Endometrium (tissue), 2 donors: ENCODE measurements around the gene ERI3.
A peak's percentile ranks its signal among the peaks of the same experiment; 100 is the strongest.

Experiments
- FAIRE-seq: peaks from 2 replicates; lab custom pipeline; 2012; peaks lifted over from hg19 to GRCh38; lab: Jason Lieb, UNC
- donor health status: control.
- donor health status: control.

The ERI3 gene, protein sequence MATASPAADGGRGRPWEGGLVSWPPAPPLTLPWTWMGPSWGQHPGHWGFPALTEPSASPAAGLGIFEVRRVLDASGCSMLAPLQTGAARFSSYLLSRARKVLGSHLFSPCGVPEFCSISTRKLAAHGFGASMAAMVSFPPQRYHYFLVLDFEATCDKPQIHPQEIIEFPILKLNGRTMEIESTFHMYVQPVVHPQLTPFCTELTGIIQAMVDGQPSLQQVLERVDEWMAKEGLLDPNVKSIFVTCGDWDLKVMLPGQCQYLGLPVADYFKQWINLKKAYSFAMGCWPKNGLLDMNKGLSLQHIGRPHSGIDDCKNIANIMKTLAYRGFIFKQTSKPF

DNA sequence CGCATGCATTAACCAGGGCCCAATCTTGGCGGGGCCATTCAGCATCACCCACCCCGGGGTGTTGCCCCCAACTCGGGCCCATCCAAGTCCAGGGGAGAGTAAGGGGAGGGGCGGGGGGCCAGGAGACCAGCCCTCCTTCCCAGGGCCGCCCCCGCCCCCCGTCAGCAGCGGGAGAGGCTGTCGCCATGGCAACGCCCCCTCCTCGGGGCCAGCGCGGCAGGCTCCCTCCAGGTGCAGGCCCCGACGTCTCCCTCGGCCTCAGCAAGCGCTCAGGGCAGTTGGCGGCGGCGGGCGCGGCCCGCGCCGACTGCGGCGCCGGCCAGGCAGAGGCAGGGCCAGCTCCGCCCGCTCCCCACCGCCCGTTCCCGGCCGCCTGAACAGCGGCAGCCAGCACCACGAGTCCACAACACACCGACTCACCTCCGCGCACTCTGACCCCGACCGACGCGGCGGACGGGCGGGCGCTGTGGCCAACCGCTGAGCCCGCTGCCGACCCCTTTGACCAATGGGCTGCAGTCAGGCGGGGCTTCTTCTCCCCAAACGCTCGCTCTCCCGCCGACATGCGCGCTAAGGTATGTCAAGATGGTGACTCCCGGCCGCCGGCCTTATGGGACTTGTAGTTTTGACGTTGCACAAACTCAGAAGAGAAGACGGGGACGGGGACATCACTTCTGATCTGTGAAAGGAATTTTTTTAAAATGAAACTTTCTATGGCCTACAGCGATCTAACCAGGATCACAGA, at the start of gene ERI3:
Gene ERI3 (minus strand): TSS at position 418 of the 742 bp plus-strand sequence. CDS start 231 bp downstream, at position 187.
- FAIRE-seq = peak; percentile 97

DNA sequence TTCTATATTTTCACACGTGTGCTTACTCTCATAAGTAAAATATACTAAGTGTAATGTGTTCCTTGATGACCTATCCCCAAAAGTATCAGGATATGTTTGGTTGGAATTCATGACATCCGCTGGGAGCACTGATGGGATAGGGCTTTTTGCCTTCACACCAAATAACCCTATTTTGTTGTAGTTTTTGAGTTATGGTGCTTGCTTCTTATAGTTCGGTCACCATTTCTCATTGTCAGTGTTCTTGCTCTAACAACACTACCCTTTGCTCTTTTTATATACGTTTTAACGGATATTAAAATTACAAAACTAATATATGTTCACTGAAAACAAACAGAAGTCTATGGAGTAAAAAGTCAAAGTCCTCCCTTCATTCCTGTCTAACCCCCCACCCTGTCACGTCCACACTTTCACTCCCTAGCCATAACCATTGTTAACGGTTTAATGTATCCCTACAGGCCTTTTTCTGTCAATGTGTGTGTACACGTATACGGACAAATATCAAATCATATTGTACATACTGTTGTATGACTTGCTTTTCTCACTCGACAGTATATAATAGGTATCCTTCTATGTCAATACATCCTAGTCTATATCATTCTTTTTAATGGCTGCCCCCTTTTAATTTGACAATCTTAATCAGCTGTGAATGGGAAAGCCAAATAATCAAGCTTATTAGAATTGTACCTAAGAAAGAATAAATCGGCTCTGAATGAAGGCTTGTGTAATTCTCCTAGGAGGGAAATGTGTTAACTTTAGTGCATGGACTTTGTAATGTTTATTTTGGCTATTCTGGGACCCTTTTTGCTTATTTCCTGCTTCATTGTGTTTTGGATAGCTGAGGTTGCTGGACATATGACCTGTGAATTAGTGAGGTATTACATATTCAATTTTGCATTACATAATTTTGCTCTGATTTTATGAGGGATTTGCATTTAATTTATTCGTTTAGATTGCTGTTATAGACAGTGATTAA, 46.5 kb upstream of the ERI3 start:
- FAIRE-seq = no peak

DNA sequence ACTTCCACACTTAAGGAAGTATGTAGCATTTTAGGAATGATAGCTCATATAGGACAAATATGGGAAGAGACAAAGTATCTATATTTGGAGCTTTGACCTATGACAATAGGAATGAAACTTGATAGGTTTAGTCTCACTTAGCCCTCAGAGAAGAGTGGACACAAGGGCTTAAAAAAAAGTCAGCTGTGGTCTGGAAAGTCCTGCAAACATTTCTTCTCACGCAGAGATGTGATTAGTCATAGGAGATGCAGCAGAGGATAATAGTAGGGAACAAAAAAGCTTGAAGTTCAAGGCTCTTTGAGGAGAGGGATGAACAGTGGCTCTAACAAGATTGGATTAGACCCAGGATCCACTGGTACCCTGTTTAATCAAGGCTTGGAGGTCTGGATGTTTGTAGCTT, 35.2 kb upstream of the ERI3 start:
- no peak for FAIRE-seq

DNA sequence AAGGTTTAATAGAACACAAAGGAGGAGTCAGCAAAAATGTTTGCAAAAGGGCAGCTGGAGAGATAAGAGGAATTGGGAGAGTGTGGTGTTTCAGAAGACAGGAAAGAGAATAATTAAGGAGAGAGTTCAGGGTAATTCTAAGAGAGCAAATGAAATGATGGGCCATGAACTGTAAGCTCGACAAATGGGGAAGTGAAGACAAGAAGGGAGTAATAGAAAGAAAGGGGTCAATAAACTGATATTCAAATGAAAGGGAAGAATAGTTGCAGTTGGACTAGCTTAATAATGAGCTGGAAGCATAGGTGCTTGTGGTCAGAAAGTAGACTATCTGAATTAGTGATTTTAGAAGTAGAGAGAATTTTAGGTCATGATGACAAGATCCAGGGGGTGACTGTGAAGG, 34.4 kb upstream of the ERI3 start:
- no peak for FAIRE-seq

DNA sequence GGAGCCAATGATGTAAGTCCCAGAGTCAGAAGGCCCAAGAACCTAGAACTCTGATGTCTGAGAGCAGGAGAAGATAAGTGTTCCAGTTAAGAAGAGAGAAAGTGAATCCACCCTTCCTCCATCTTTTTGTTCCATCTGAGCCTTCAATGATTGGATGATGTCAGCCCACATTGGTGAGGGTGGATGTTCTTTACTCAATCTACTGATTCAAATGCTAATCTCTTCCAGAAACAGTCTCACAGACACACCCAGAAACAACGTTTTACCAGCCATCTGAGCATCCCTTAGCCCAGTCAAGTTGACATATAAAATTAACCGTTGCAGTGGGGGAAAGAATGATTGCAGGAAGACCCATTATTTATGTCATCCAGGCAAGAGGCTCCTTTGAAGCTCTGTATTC, 33.5 kb upstream of the ERI3 start:
- no peak for FAIRE-seq

DNA sequence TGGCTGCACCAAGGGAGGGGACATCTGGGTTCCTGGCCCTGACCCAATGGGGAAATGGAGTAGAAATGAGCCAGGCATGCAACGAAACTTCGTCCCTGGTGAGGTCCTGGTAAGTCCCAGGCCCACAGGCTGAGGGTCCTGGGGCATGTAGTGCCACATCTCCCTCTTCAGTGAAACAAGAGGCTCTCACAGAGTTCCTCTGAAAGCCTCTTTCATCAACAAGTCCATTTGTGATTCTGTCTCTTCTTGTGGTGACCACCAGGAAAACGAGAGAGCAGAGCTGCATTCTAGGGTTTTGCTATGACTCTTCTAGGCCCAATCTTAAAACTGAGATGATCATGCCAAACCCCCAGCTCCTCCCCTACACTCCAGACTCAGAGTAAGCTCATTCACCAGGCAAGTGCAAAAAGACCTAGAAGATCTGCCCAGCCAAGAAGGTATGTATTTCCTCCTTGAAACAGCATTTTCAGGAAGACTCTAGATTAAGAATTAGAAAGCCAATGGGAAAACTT, 25.7 kb upstream of the ERI3 start:
- FAIRE-seq = no peak

DNA sequence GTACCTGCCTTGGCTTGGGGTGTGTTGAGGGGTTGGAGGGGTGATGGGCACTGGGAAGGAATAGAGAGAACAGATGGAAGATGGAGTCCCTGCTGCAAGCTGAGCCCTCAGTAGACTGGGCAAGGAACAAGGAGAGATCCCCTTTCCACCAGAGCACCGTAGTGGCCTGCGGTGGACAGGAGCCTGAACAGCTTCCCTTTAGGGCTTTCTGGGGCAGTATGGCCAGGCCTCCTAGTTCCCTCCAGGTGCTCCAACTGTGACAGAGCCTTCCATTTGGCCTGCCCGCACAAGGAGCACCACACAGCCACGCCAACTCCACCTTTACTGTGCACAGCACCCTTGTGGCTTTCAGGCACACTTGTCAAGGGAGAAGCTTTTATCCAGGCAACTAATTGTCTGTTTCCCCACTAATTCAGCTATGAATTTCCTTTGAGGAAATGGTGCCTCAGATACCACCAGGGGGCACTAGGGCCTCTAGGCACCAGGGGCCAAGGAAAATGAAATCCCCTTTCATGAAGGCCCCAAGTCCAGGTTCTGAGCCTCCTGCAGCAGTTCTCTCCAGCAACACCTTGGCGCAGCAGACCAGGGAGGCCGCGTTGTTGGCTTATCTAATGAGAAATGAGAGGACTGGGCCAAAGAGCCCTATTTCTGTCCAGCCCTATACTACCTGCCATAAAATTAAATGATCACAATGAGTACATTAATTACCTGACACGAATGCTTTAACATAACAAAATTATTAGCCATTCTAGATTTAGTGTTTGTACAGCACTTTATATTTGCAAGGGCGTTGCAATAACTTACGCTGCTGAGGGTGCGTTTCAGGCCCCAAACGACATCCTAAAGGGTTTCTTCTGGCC, 23.1 kb upstream of the ERI3 start:
- FAIRE-seq = no peak

DNA sequence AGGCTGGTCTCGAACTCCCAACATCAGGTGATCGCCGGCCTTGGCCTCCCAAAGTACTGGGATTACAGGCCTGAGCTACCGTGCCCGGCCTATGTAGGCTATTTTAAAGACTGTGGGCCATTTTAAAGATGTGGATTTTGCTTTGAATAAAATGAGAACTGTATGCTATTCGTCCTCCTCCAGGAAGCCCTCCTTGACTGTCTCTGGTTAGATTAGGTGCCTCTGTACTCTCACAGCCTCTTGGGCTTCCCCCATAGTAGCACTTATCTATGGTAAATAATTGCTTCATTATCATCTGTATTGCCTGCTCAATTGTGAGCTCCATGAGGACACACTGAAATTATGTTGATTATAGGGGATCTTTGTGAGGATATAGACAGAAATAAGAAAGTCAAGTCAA, 20.5 kb upstream of the ERI3 start:
- FAIRE-seq = no peak

DNA sequence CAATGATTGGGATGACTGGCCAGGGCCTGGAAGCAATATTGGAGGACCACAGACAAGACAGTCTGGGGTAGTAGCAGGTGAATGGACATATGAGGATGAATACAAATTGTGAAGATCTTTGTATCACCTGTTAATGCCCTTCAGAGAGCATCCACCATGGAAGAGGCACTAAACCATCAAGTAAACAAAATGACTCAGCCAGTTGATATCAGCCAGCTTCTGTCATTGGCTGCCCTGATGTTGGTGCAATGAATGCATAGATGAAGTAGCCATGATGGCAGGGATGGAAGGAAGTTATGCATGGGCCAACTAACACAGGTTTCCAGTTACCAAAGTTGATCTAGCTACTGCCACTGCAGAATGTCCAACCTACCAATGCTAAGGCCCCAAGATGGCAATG, 16.1 kb upstream of the ERI3 start:
- FAIRE-seq = no peak

DNA sequence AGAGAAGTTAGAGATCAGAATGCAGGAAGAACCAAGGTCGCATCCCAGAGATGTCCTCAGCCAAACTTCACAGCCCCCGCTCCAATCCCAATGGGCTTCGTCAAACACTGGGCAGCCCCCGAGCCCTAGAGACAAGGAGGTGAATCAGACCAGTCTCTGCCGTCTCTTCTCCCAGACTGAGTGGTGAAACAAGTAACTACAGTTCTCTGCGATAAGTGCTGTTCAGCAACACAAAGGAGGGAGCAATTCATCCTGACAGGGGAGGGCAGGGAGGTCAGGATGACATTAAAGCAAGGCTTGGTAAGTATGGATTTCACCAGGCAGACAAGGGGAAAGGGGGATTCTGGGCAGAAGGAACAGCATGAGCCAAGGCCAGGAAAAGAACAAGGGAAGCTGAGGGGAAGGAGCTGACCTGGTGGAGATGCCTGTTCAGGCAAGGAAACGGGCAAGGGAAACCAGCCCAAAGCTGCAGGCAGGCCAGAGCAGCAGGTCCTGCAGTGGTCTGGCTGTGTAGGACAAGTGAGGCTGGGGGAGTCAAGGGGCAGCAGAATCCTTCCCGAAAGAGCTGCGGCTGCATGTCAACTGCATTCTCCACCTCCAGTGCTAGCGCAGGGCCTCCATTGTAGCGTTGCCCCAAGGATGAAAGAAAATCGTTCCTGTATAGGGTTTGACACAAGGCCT, 13.6 kb upstream of the ERI3 start:
- FAIRE-seq = no peak

DNA sequence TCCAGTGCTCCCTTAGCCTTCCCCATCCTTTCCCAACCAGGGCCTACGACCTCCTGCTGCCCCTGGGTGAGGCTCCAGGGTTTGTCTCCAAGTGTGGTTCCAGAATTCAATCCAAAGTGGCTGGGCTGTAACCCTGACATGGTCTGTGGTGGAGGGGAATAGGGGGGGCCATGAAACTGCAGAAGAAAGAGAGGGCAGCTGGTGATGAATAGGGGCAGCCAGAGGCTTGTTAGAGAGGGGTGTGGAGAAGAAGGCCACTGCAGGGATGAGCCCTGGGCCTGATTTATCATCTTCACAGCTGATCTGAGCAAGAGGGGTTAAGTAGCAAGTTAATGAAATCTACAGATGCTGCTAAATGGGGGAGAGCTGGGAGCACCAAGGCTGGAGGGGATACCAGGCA, 12.9 kb upstream of the ERI3 start:
- FAIRE-seq = no peak

DNA sequence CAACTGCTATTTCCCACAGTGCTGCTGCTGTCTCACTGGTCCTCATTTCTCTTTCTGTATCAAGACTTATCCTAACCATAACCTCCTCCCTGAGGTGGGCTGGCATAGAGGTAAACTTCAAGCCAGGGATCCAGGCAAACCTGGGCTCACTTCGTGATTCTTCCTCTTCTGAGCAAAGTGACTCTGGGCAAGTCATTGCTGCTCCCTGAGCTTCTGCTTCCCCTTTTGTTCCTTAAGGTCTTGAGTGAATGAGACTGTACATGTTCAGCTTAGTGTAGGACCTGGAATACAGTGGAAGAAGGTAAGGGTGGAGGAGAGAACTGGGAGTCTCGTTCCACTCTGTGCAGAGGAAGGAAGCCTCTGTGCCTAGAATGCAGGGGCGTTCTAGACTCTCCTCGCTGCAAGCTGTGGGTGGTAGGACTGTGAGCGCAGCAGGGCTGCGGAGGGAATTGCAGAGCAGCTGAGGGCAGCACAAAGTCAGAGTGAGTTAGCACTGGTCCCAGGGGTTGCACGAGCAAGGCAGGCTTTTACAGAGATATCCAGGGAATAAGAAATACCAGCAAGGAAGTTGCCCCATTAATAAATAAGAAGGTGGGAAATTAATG, 11.4 kb upstream of the ERI3 start:
- no peak for FAIRE-seq

DNA sequence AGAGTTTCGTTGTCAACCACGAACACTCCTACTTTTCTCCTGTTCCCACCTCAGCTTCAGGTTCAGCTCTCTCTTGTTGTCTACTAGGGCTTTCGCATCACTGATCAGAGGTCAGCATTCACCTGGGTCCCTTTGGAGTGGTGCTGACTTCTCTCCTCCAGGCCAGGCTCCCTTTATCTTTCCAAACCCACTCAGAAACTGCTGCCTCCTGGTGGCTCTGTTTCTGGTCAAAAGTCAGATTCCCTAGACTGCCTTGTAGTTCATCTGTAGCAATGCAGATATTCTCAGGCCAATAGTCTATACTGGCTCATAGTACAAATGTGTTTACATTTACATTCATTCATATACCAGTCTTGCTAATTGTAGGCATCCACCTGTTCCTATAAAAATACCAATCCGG, 6.4 kb upstream of the ERI3 start:
- FAIRE-seq = no peak

DNA sequence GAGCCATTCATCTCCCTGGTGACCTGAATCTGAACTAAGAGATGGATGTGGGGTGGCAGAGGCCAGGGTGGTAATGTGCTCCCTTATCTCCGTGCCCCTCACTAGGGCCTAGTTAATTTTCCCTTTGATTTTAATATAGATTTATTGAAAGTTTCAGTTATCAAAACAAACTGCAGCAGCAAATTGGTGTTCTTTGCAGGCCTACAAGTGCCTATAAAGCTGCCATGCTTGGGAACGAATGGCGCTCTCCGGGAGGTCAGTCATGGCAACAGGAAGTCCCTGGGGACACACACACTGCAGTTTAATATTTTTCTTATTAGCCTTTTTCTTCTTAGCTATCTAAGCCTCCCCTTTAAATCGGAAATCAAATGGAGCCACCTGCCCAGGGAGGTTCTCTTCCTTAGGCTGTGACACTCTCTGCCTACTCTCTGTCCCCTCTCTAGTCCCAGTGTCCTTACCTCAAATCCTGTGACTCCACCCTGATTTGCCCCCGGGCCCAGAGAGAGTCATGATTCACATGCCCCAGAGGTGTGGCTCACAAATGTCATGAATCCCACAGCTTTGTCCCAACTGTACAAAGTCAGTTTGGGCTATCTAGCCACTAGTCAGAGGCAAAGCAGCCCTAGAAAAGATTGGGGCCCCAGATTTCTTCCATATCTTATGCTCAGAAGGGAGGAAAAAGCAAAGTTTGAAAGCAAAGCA, 4.3 kb upstream of the ERI3 start:
- FAIRE-seq = no peak

DNA sequence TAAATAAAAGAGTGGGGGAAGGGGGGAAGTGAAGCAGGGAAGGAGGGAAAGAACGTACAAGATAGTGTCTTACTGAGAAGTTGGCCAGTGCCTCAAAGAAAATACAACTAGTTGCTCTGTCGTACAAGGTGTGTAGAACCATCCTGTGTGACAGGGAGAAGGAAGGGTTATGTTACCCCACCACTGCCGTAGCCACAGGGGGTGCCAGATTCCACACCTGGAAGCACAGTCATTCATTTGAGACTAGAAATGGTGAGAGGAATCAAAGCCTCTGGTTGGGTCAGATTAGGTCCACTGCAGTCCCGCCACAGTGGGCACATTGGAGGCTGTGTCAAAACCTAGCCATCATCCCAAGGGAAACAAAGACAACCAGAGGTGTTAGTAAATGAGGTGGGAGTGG, 2.7 kb upstream of the ERI3 start:
- no peak for FAIRE-seq

DNA sequence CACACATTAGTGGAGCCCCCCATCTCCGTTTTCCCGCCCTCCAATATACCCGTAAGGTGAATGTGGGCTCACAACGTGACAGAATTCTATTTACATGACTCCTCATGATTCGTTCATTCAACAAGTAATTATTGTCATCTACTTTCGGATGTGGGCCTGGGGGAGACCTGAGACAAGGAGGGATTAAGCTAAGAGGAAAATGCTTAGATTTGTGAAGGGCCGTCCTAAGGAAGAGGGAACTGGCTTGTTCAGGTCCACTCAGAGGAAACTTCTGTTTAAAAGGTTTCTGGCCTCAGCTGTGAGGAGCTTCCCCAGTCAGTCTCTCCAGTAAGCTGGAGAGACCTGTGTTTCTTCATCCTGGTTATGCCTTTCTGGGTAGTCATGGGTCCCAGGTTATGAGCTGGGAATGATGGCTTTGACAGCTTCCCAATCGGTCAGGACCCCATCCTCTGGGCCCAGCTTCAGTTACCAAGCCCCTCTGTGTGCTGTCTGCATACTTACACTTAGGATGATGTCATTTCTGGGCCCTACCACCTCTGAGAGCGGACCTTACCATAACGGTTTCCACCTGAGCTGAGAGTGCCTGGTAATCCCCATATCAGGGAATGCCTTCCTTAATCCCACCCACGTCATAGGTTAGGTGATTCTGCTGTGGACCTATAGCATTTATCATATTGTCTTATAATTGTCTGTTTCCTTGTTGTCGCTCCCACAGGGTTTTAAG, 687 bp upstream of the ERI3 start:
- FAIRE-seq = no peak

DNA sequence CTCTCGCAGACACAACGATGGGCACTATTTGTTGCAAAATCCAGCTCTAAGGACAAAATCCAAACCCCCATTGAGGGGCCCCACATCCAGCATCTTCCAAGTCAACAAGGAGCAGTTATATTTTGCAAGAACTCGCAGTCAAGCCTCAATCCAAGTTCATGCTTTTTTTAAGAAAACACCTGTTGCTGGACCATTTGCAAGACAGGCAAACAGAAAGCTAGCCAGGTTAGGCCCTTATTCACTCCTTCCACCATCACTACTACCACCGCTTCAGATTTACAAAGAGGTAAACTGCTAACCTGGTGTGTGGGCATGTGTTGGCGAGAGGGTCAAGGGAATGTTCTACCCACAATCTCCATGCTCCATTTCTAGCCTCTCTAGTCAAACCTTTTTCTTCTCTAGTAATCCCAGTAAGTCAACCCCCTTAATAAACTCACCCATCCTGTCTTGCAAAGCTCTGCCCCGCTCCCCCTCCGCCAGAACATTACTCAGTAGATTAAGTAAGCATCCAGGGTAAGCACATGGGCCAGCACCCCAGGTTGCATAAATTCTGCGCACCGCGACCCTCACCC, 703 bp downstream of the ERI3 start:
- no peak for FAIRE-seq

DNA sequence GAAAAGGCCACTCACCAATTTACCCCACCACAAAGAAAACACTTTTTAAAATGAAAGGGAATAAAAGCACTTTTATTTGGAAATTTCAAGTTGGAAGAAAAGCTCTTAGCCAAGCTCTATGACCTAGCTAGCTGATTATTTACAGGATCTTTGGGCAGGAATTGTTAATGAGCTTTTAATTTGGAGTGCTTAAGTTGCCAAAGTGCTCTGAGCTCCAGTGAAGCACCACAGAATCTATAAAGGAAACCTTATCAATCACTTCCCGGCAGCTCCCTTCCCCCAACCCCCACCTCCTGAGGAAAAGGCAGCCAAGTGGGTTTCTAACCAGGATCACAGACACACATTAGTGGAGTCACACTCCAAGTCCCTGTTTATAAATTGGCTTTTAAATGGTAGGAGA, 1.5 kb downstream of the ERI3 start:
- FAIRE-seq = no peak

DNA sequence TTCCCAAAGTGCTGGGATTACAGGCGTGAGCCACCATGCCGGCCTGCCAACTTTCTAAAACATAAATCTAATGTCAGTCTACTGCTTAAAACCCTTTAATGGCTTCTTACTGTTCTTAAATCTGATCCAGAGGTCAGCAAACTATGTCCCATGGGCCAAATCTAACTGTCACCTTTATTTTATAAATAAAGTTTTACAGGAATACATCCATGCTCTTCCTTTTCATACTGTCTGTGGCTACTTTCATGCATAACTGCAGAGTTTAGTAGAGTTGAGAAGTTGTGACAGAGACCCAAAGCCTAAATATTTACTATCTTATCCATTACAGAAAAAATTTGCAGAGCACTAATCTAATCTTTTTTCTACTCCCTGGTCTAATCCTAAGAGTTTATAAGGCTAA, 3.8 kb downstream of the ERI3 start:
- FAIRE-seq = no peak
